DMS79 (cell line): ENCODE measurements around the gene HSF4.

Experiments used
- DNase-seq: peaks from one replicate; lab custom pipeline; 2025; lab: John Stamatoyannopoulos, UW

The HSF4 gene

DNA sequence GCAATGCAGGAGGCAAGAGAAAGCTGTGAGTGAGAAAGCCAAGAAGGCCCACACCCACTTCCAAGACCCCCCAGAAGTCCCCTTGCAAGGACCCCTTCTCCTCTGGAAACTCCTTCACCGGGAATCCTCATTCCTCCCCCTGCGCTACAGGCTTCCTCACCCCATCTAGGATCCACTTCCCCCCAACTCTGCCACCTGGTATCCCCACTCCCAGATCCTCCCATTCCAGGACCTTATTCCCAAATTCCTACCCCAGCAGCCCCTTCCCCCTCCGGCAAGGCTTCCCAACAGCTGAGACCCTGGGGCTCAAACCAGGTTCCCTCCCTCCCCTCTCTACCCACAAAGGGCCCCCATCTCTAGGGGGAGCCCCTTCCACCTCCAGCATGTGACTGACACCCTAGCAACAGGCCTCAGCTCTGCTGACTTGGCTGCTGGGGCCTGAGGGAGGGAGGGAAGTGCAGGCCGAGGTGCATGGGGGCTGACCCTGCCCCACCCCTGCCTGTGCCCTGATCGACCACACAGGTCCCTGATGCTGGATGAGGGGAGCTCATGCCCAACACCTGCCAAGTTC lies 2.1 kb downstream of the HSF4 start:
- no peak for DNase-seq

DNA sequence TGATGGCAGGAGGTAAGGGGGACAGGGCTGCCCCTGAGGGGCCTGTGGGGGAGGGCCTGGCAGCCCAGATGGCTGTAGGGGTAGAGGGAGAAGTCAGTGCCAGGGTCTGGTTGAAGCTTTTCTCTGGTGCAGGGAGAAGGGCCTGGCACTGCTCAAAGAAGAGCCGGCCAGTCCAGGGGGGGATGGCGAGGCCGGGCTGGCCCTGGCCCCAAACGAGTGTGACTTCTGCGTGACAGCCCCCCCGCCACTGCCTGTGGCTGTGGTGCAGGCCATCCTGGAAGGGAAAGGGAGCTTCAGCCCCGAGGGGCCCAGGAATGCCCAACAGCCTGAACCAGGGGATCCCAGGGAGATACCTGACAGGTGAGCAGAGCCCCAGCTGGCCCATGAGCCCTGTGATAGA lies 3.0 kb downstream of the HSF4 start:
- DNase-seq: no peak

DNA sequence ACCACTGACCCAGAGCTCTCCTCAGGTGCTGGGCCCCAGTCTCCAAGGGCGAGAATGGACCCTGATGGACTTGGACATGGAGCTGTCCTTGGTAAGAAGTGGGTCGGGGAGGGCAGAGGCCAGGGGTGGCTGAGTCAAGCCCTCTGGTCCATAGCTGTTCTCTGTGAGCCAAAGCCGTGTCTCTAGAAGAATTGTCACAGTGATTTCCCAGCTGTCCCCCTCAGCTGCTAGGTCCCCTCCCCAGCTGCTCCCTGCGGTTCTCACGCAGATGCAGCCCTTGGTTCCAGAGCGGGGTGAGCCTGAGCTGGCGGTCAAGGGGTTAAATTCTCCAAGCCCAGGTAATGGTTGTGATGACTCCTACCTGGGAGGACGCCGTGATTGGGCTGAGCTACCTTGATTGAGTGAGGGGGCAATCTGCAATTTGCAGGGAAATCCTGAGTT lies 4.5 kb downstream of the HSF4 start:
- DNase-seq: no peak

DNA sequence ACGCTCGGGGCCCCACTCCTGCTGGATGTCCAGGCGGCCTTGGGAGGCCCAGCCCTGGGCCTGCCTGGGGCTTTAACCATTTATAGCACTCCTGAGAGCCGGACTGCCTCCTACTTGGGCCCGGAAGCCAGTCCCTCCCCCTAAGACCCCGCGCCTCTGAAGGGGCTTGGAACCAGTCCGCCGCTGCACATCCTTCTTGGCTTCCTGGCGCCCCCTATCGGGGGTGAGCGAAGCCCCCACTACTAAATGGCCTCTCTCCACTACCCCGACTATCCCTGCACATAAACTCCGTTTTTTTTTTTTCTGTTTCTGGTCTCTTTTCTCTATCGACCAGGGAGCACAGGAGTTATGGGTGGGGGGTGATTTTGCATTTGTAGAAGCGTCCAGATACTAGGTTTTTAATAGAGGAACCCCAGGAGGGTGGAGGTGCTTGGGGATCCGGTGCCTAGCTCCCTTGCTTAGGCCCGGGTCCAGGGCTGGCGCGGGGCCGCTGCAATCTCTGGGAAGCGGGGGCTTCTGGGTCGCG lies 5.2 kb downstream of the HSF4 start:
- DNase-seq: no peak

DNA sequence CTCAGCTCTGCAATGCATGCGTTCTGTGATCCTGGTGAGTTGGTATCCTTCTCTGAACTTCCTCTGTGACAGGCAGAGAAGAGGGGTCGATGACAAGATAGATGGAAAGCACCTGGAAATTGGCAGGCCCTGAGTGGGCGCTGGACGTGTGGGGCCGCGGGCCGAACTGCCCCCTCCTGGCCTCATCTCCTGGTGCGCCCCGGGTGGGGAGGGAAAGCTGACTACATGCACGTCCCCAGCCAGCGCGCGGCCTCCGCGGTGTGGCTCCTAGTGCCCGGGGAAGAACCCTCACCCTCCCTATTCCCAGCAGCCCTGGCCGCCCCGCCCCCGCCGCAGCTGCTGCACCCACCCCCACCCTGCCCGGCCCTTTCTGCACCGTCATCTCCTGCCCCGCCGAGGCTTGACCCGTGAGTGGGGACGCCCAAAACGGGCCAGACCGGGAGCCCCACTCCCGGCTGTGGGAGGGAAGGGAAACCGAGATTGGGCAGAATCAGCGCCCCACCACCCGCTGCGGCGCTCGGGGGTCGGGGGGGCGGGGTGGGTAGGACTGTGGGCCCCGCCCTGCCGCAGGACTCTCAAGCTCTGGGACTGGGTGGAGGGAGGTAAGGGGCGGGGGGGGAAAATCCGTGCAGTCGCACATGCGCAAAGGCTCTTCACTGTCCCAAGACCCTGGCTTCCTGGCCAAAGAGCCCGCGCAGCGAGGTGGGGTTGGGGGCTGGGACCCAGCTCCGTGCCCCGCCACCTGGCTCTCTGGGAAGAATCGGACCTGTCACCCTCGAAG lies 5.8 kb downstream of the HSF4 start, which contains the start of gene NOL3:
Gene NOL3, plus strand, starts transcription at position 371 of the 781 bp plus-strand sequence.
- peak; percentile 53 for DNase-seq

DNA sequence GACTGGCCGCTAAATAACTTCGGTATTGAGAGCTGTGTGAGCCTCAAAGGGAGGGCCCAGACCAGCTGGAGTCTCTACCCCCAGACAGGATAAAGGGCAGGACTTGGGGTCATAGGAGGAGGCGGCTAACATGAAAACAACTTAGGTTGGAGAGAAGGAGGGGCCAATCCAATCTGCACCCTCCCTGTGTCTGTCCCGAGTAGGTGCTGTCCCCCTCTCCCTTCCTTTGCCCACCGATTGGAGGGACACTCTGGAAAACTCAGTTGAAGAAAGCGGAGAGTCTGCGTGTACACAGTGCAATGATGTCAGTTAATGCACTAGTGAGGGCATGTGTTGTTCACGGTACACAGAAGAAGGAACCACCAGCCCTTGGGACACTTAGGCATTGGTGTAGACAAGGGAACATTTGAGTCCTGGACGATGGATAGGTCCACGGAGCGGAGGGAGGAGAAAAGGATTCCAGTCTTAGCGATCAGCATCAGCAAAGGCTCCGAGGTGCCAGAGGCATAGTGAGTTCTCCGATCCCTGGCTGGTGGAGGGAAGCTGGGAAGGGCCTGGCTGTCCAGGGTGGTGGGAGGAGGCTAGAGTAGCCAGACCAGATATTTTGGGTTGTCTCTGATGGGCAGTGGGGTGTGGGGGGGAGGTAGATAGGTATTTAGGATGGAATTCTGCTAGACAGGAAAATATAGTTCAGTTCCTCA lies 6.6 kb downstream of the HSF4 start:
- no peak for DNase-seq

DNA sequence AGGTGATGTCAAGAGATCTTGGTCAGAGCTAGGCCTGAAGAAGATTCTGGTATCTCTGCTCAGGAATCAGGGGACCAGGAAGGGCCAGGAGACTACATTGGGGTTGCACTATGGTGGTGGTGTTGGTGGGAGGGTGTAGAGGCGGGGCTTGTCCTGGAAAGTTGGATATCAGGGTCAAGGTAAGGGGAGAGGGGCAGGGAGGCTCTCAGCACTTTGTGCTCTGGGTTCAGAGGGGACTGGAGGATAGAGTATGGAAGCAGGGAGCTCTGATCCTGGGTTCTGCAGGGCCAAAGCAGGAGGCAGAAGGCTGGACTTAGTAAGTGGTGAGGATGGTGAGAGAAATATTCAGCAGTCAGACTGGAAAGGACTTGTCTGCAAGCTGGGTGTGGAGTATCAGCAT lies 8.8 kb downstream of the HSF4 start:
- DNase-seq: no peak

DNA sequence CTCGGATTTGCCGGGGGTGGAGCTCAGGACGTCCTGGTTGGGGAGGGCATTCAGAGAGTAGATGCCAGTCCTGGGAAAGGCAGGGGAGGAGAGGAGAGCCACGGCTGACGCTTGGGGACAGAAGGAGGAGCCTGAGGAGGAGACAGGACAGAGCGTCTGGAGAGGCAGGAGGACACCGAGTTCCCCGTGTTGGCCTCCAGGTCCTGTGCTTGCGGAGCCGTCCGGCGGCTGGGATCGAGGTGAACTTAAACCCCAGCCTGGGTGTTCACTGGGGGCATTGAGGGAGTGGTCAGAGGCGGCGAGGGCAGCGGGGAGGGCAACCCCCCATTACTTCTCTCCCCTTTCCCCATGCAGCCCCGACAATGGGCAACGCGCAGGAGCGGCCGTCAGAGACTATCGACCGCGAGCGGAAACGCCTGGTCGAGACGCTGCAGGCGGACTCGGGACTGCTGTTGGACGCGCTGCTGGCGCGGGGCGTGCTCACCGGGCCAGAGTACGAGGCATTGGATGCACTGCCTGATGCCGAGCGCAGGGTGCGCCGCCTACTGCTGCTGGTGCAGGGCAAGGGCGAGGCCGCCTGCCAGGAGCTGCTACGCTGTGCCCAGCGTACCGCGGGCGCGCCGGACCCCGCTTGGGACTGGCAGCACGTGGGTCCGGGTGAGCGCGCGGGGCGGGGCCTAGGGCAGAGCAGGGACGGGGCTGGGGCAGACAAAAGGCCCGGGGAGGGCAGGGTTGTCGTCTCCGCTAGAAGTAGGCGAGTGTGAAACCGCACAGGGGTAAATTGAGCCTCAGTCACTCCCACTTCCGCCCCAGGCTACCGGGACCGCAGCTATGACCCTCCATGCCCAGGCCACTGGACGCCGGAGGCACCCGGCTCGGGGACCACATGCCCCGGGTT lies 9.5 kb downstream of the HSF4 start:
- DNase-seq: peak; percentile 39

DNA sequence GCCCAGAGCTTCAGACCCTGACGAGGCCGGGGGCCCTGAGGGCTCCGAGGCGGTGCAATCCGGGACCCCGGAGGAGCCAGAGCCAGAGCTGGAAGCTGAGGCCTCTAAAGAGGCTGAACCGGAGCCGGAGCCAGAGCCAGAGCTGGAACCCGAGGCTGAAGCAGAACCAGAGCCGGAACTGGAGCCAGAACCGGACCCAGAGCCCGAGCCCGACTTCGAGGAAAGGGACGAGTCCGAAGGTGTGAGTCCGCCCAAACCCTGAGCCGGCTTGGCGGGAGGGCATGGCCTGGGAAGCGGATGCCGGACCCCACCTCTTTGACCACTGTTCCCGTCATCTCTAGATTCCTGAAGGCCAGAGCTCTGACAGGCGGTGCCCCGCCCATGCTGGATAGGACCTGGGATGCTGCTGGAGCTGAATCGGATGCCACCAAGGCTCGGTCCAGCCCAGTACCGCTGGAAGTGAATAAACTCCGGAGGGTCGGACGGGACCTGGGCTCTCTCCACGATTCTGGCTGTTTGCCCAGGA lies 10.2 kb downstream of the HSF4 start:
- no peak for DNase-seq

DNA sequence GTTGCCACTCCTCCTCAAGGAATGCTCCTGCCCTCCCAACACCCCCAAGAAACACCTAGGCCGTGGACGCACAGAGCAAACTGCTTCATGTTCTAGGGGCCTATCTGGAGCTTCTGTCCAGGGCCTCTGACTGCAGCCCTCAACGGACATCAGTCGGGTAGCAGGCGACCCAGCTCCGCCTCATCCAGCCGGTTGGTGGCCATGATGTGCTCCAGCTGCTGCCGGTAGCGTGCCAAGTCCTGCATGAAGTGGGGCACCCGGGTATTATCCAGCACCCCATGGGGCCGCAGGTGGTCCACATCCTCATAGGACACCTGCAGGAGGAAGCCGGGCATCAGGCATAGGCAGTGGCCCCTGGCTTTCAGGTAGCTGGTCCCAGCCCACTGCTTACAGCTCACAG lies 12.1 kb downstream of the HSF4 start:
- DNase-seq: no peak

DNA sequence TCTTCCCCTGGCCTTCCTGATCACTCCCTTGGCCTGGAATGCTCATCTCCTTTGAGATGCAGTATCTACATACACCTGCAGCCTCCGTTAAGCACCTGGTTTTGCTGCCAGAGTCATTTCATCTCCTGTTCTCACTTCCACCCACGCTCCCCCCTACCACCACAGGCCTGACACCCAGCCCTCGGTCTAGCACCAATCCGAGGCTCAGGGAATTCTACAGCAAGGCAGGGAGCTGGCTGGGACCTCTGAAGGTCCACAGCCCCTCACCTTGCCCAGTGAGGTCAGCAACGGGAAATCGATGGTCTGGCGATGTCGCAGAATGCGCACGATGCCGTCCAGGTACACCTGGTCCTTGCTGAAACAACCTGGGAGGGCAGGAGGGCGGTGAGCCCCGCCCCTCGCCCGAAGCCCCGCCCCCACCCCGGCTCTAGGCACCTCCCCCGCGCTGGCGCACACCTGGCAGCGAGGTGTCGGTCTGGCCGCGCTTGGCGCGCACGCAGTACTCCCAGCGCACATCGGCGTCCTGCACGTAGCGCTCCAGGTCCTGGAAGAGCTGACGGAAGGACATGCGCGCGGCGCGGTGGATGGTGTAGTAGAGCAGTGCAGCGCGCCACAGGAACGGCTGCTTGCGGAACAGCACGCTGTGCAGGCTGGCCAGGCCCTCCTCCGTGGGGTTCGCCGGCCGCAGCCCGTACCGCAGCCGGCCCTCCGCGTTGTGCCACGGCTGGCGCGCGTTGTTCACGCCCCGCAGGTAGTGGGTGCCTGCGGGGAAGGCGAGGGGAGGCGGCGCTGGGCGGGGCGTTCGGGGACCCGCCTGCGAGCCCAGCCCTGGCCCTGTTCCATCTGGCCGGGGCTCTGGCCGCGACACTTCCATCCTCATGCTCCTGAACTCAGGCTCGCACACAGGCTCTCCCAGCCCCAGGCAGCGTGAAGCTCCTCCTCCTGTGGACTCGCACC lies 13.5 kb downstream of the HSF4 start:
- peak; percentile 61 for DNase-seq

DNA sequence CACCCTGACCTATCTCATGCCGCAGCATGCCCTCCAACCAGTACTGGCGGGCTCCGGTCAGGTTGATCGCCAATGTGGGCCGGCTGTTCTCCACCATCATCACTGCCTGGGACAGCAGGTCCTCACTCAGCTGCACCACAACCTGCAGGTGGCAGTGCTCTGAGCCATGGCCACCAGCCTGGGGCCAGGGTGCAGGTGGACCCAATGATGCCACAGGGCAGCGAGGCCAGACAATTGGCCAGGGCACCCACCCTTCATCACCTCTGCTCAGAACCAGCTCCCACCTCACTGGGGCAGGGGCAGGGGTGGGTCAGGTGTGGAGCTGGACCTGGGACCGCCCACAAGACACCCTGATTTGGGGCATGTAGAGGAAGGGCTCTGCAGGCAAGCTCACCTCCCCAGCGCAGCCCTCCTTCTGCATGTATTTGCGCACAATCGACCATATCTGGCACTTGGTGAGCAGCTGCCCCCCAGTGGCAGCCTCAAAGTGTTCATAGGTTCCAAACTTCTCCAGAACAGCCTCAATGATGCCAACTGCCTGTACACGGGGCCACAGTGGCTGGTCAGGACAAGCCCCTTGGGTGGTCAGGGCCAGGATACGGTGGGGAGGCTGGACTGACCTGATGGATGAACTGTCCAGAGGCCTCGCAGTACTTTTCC lies 15.0 kb downstream of the HSF4 start:
- no peak for DNase-seq

DNA sequence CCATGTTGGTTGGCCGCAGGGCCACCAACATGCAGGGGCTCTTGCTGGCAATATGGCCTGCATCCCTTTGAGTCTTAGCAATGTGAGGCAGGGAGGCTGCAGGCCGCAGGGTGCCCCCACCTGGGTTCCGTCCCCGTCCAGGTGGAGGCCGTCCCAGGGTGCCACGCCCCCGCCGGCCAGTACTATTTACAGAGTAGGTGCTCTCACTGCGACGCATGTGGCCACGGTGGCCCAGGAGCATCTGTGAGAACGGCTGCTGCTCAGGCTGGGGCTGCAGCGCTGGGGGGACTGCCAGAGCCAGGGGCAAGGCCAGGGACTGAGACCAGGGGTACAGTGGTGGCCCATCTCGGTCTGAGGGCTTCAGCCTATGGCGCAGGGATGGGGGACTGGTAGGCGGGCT lies 15.6 kb downstream of the HSF4 start:
- no peak for DNase-seq

DNA sequence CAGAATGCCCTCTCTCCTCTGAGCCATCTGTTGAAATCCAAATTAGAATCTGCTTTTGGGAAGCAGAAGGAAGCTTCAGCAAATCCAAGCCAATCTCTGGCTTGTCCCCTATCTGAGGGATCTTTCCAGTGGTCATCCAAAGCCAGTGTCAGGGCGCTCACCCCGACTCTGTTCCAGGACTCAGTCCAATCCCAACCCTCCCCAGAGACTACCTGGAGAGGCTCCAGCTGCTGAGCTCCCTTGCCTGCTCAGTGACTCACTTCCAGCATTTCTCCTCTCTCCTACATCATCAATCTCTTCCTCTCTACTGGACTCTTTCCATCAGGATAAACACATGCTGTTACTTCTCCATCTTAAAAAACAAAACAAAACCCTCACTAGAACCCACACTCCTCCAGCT lies 16.8 kb downstream of the HSF4 start:
- no peak for DNase-seq

DNA sequence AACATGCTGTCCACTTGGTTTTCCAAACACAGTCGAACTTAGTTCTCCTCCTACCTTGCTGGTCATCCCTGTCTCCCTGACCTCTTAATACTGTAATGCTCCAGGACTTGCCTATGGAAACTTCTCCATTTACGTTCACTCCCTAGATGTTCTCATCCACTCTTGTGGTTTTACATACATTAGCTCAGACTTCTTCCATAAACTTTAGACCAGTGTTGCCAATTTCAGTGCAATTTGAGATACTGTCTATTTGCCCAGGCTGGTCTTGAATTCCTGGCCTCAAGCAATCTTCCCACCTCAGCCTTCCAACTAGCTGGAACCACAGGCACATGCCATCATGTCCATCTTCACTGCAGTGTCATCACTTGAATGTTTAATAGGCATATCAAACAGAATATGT lies 17.7 kb downstream of the HSF4 start:
- no peak for DNase-seq

DNA sequence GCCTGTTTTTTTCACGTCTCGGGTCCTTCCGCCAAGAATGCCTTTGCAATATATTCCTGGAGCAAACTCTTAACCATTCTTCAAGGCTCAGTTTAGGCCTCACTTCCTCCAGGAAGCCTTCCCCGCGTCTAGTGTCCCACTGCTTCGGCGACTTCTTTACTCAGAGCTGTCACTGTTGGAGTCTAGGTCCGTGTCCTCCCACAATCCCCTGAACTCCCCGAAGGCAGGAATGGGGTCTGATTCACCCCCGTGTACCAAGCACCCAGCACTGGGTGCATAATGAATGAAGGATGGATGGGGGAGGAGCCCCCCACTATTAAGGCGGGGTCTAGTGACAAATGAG lies 18.7 kb downstream of the HSF4 start:
- no peak for DNase-seq

DNA sequence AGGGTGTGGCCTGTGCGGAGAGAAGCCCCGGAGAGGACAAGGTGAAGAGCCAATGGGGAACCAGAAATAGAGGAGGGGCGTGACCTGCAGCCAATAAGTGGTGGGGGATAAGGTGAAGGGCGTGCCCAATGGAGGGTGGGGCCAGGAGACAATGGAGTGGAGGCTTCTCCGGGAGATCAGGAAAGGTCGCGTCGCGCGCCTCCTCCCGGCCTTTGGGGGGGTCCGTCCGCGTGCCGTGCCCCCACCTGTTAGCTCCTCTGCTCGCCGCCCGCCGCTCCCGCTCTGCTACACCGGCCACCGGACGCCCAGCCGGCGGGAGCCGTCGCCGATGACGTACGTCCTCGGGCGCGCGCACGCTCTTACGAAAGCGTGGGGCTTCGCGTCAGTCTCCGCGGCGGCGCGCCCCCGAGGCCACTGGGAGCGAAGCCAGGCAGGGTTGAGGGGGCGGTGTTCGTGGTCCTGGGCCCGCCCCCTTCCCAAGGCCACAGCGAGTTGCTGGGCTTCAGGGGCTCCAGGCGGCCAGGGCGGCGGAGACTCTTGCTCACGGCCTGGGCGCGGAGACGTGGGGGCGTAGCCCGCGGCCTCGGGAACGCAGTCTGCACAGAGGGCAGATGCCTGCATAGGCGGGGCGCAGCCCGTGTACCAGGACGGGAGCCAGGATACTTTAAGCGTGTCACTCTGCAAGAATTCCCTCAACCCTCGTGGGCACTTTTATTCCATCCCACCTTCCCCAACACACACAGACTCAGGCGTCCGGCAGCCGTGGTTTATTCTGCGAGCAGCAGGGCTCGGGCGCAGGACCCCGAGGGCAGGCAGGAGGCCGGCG lies 19.3 kb downstream of the HSF4 start, which contains the start of gene MATCAP1:
Gene MATCAP1, minus strand, starts transcription at position 337 of the 826 bp plus-strand sequence. CDS start 3,353 bp downstream, outside the sequence.
- DNase-seq: peak; percentile 88

DNA sequence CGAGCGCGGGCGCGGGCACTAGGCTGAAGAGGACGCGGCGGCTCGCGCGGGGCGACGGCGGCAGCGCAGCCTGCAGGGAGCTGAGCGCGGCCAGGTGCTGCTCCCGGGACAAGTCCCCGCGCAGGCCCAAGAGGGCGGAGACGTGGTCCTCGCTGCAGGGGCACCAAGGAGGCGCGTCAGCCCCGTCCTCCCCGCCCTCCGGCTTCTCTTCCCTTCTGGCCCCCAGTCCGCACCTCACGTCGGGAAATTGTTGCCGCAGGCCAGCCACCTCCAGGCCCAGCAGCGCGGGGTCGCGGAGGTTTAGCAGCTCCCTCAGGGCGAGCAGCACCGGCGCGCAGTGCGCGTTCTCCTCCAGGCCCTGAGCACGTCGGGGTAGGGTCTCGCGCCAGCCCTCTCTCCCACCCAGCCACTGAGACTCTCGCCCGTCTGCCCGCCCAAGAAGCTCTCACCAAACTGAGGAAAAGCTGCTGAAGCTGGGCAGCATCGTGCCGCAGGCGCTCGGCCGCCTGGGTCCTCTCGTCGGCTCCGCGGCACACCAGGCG lies 20.0 kb downstream of the HSF4 start:
- peak; percentile 31 for DNase-seq
